Measurements from ENCODE around the gene F8.
A peak's percentile ranks its signal among the peaks of the same experiment; 100 is the strongest.
"Not testable (repeated sequence)": the region's sequence is repeated elsewhere in the genome, so short reads cannot be mapped to it uniquely, and the experiment has no call there.

The F8 gene

GRCh38 chrX:154836163-154836562 is 186.4 kb downstream of the F8 start:
- Mint-ChIP-seq H3K9me3 (no peaks in the 10 kb centered on the region), H3K36me3 (no peaks in the 10 kb centered on the region), H3K4me1 (no peaks in the 10 kb centered on the region), H3K4me3 (no peak overlapping the region), H3K27ac (no peak overlapping the region), H3K27me3 (no peaks in the 10 kb centered on the region)
- ATAC-seq (replicated peaks) (no peak), DNase-seq (no peak)

- Mint-ChIP-seq H3K4me3 (no peak within 1 kb of the TSS), H3K36me3 (no peaks in the 10 kb centered on the region), H3K27ac (no peak within 1 kb of the TSS), H3K9me3 (no peaks in the 10 kb centered on the region), H3K4me1 (peaks cover 4 to 5% of the 10 kb centered on the region in 2 donors), H3K27me3 (no peaks in the 10 kb centered on the region)
- DNase-seq = no peak
- ATAC-seq (replicated peaks) = no peak
Measured at GRCh38 chrX:154834562-154834961, 188.0 kb downstream of the F8 start, which contains the start of gene SMIM9. SMIM9 (minus strand) TSS chrX:154834662; CDS start chrX:154830856, 3,806 bp downstream.

- no peak for DNase-seq
- H3K4me1 Mint-ChIP-seq = peaks cover 8 to 13% of the 10 kb centered on the region in 2 donors
- no peaks in the 10 kb centered on the region for H3K9me3 Mint-ChIP-seq
- no peaks in the 10 kb centered on the region for H3K36me3 Mint-ChIP-seq
- H3K27me3 Mint-ChIP-seq = no peaks in the 10 kb centered on the region
- H3K27ac Mint-ChIP-seq = no peak overlapping the region
- no peak overlapping the region for H3K4me3 Mint-ChIP-seq
- ATAC-seq (replicated peaks) = no peak
Measured at GRCh38 chrX:154833746-154834274, 188.7 kb downstream of the F8 start.

- Mint-ChIP-seq H3K9me3 (no peaks in the 10 kb centered on the region), H3K27ac (no peak overlapping the region), H3K36me3 (no peaks in the 10 kb centered on the region), H3K27me3 (no peaks in the 10 kb centered on the region), H3K4me3 (no peak overlapping the region), H3K4me1 (peaks cover 17 to 21% of the 10 kb centered on the region in 2 donors)
- no peak for ATAC-seq (replicated peaks)
- DNase-seq = no peak
Measured at GRCh38 chrX:154829926-154830442, 192.5 kb downstream of the F8 start.

- Mint-ChIP-seq H3K4me3 (peak overlapping the region; percentile 55 to 73), H3K27me3 (no peaks in the 10 kb centered on the region), H3K9me3 (no peaks in the 10 kb centered on the region), H3K4me1 (peaks cover 17 to 21% of the 10 kb centered on the region in 2 donors), H3K36me3 (no peaks in the 10 kb centered on the region), H3K27ac (peak overlapping the region; percentile 82)
- ATAC-seq (replicated peaks) = peak in 1 of 2 donors; percentile 16
- DNase-seq = no peak
Measured at GRCh38 chrX:154829134-154829533, 193.4 kb downstream of the F8 start.

GRCh38 chrX:154828016-154828408 is 194.5 kb downstream of the F8 start:
- no peaks in the 10 kb centered on the region for H3K27me3 Mint-ChIP-seq

GRCh38 chrX:154827194-154828015 is 195.1 kb downstream of the F8 start:
- peaks cover 17 to 21% of the 10 kb centered on the region in 2 donors for H3K4me1 Mint-ChIP-seq
- H3K27me3 Mint-ChIP-seq = no peaks in the 10 kb centered on the region
- no peak overlapping the region for H3K4me3 Mint-ChIP-seq
- DNase-seq = no peak
- peak overlapping the region; percentile 79 for H3K27ac Mint-ChIP-seq
- H3K36me3 Mint-ChIP-seq = no peaks in the 10 kb centered on the region
- H3K9me3 Mint-ChIP-seq = no peaks in the 10 kb centered on the region
- ATAC-seq (replicated peaks) = peak; percentile 62 to 87

More at GRCh38 chrX:154828016-154828408, 194.5 kb downstream of the F8 start:
- ATAC-seq (replicated peaks) (peak in 1 of 2 donors; percentile 16), DNase-seq (no peak)
- H3K4me3 Mint-ChIP-seq = no peak overlapping the region
- no peaks in the 10 kb centered on the region for H3K36me3 Mint-ChIP-seq
- no peaks in the 10 kb centered on the region for H3K9me3 Mint-ChIP-seq
- peak overlapping the region; percentile 79 for H3K27ac Mint-ChIP-seq
- peaks cover 17 to 21% of the 10 kb centered on the region in 2 donors for H3K4me1 Mint-ChIP-seq

- not testable (repeated sequence) for H3K27me3 Mint-ChIP-seq; H3K36me3 Mint-ChIP-seq; H3K9me3 Mint-ChIP-seq; H3K27ac Mint-ChIP-seq; H3K4me3 Mint-ChIP-seq; ATAC-seq (replicated peaks); DNase-seq
- peaks cover 19 to 21% of the 10 kb centered on the region in 2 donors for H3K4me1 Mint-ChIP-seq
Measured at GRCh38 chrX:154825586-154825985, 196.9 kb downstream of the F8 start.

- H3K27me3 Mint-ChIP-seq = no peaks in the 10 kb centered on the region
- no peak for ATAC-seq (replicated peaks)
- H3K27ac Mint-ChIP-seq = no peak overlapping the region
Measured at GRCh38 chrX:154824638-154825037, 197.9 kb downstream of the F8 start.

GRCh38 chrX:154822029-154822428 is 200.5 kb downstream of the F8 start:
- Mint-ChIP-seq H3K27me3 (no peaks in the 10 kb centered on the region), H3K9me3 (no peaks in the 10 kb centered on the region), H3K4me3 (no peak overlapping the region), H3K4me1 (peaks cover 12 to 13% of the 10 kb centered on the region in 2 donors), H3K27ac (no peak overlapping the region), H3K36me3 (no peaks in the 10 kb centered on the region)
- no peak for ATAC-seq (replicated peaks)
- no peak for DNase-seq

More at GRCh38 chrX:154824638-154825037, 197.9 kb downstream of the F8 start:
- DNase-seq = no peak
- Mint-ChIP-seq H3K4me1 (peaks cover 18% of the 10 kb centered on the region in 2 donors), H3K4me3 (no peak overlapping the region), H3K36me3 (no peaks in the 10 kb centered on the region), H3K9me3 (no peaks in the 10 kb centered on the region)

- H3K36me3 Mint-ChIP-seq = no peaks in the 10 kb centered on the region
- no peak overlapping the region for H3K27ac Mint-ChIP-seq
- DNase-seq (no peak), ATAC-seq (replicated peaks) (no peak)
- H3K27me3 Mint-ChIP-seq = no peaks in the 10 kb centered on the region
- no peaks in the 10 kb centered on the region for H3K9me3 Mint-ChIP-seq
- no peak overlapping the region for H3K4me3 Mint-ChIP-seq
- peaks cover 12 to 13% of the 10 kb centered on the region in 2 donors for H3K4me1 Mint-ChIP-seq
Measured at GRCh38 chrX:154821523-154821922, 201.0 kb downstream of the F8 start.

GRCh38 chrX:154819771-154820341 is 202.7 kb downstream of the F8 start:
- no peak overlapping the region for H3K4me3 Mint-ChIP-seq
- no peaks in the 10 kb centered on the region for H3K9me3 Mint-ChIP-seq
- H3K4me1 Mint-ChIP-seq = peaks cover 12 to 13% of the 10 kb centered on the region in 2 donors
- ATAC-seq (replicated peaks) = peak; percentile 84 to 89
- DNase-seq = no peak
- H3K27ac Mint-ChIP-seq = peak overlapping the region; percentile 17
- H3K36me3 Mint-ChIP-seq = no peaks in the 10 kb centered on the region
- H3K27me3 Mint-ChIP-seq = no peaks in the 10 kb centered on the region

- H3K9me3 Mint-ChIP-seq = no peaks in the 10 kb centered on the region
- peak overlapping the region; percentile 17 for H3K27ac Mint-ChIP-seq
- H3K4me3 Mint-ChIP-seq = no peak overlapping the region
- no peaks in the 10 kb centered on the region for H3K36me3 Mint-ChIP-seq
- peaks cover 12 to 13% of the 10 kb centered on the region in 2 donors for H3K4me1 Mint-ChIP-seq
- DNase-seq (no peak), ATAC-seq (replicated peaks) (peak; percentile 67 to 71)
- no peaks in the 10 kb centered on the region for H3K27me3 Mint-ChIP-seq
Measured at GRCh38 chrX:154818916-154819770, 203.4 kb downstream of the F8 start.
